ENCODE results near the gene NTF3.

NTF3 gene

DNA sequence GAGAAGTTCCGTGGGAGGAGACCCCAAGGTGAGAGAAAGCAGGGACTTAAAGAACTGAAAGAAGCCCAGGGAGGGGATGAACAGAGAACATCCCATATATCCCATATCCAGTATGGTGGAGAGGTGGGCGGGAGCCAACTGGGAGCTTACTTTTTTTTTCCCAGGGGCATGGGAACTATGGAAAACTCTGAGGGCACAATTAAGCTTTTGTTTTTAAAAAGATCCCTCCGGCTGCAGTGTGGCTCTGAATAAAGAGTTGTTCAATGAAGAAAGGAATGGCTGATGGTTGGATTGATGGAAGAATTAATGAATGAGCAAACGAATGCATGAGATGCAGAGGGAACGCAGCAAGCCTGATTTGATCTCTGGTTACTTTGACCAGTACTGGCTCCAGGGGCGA, 12.6 kb downstream of the NTF3 start:
- TF ChIP-seq CTCF (IDR thresholded peaks at IDR 0.05; ENCODE audit: low read depth, low read length) (no peak), EZH2phosphoT487 (IDR thresholded peaks at IDR 0.05; ENCODE audit: low read depth) (no peak)
- peaks cover 82% of the 10 kb centered on the region for H3K27me3 ChIP-seq (ENCODE audit: low read depth, low read length)
- H3K27ac ChIP-seq (ENCODE audit: low read length): no peak overlapping the region
- no peak overlapping the region for H3K4me2 ChIP-seq (ENCODE audit: low read length)
- H3K9me3 ChIP-seq (ENCODE audit: insufficient read depth, low read length): no peaks in the 10 kb centered on the region
- peaks cover 11% of the 10 kb centered on the region; the same call in 1 of the 2 replicates for H4K20me1 ChIP-seq (ENCODE audit: insufficient read depth, low read length)
- no peaks in the 10 kb centered on the region for H3K36me3 ChIP-seq (replicated peaks; ENCODE audit: low read depth, low read length)
- no peak overlapping the region for H3K4me3 ChIP-seq (ENCODE audit: low read length)
- no peaks in the 10 kb centered on the region for H3K79me2 ChIP-seq (ENCODE audit: low read length)
- H3K4me1 ChIP-seq (ENCODE audit: low read length): peaks cover 15% of the 10 kb centered on the region
- no peak overlapping the region for H3K9ac ChIP-seq (ENCODE audit: low read length)
- no peak overlapping the region for H2AFZ ChIP-seq (ENCODE audit: low read depth, low read length)

- Histone ChIP-seq H3K4me1 (ENCODE audit: low read length) (no peaks in the 10 kb centered on the region), H3K27me3 (ENCODE audit: low read depth, low read length) (peaks cover 77% of the 10 kb centered on the region), H3K27ac (ENCODE audit: low read length) (no peak overlapping the region), H3K36me3 (replicated peaks; ENCODE audit: low read depth, low read length) (no peaks in the 10 kb centered on the region), H3K9ac (ENCODE audit: low read length) (no peak overlapping the region), H3K9me3 (ENCODE audit: insufficient read depth, low read length) (no peaks in the 10 kb centered on the region), H4K20me1 (ENCODE audit: insufficient read depth, low read length) (no peaks in the 10 kb centered on the region; the same call in 1 of the 2 replicates), H3K79me2 (ENCODE audit: low read length) (no peaks in the 10 kb centered on the region), H3K4me2 (ENCODE audit: low read length) (no peak overlapping the region), H3K4me3 (ENCODE audit: low read length) (no peak overlapping the region), H2AFZ (ENCODE audit: low read depth, low read length) (no peak overlapping the region)
- TF ChIP-seq CTCF (IDR thresholded peaks at IDR 0.05; ENCODE audit: low read depth, low read length): no peak
- TF ChIP-seq EZH2phosphoT487 (IDR thresholded peaks at IDR 0.05; ENCODE audit: low read depth): no peak
Observed at GRCh38 chr12:5447320-5447719, 15.4 kb downstream of the NTF3 start.

GRCh38 chr12:5451251-5451650, 19.3 kb downstream of the NTF3 start:
- Histone ChIP-seq H2AFZ (ENCODE audit: low read depth, low read length) (no peak overlapping the region), H3K79me2 (ENCODE audit: low read length) (no peaks in the 10 kb centered on the region), H3K9ac (ENCODE audit: low read length) (no peak overlapping the region), H3K27me3 (ENCODE audit: low read depth, low read length) (peaks cover 52% of the 10 kb centered on the region), H3K4me2 (ENCODE audit: low read length) (no peak overlapping the region), H4K20me1 (ENCODE audit: insufficient read depth, low read length) (no peaks in the 10 kb centered on the region; the same call in 1 of the 2 replicates), H3K4me3 (ENCODE audit: low read length) (no peak overlapping the region), H3K36me3 (replicated peaks; ENCODE audit: low read depth, low read length) (no peaks in the 10 kb centered on the region), H3K27ac (ENCODE audit: low read length) (no peak overlapping the region), H3K9me3 (ENCODE audit: insufficient read depth, low read length) (no peaks in the 10 kb centered on the region), H3K4me1 (ENCODE audit: low read length) (no peaks in the 10 kb centered on the region)
- no peak for TF ChIP-seq EZH2phosphoT487 (IDR thresholded peaks at IDR 0.05; ENCODE audit: low read depth)
- TF ChIP-seq CTCF (IDR thresholded peaks at IDR 0.05; ENCODE audit: low read depth, low read length): no peak

DNA sequence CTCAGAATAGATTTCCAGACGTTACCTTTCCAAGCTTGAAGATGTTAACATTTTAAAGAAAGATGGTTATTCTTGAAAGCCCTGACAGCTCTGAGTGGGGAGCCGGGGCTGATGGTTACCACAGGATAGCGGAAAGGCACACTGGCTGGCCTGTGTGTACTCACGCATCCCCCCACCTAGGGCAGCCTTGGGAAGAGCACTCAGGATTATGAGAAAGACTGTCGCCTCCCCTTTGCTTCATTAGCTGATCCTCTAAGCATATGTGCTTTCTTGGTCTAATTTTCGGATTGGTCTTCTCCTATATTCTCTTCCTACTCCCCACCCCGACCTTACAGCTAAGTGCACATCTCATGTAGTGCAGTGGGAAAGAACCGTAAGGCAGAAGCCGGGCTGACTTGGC, 20.7 kb downstream of the NTF3 start:
- no peak overlapping the region for H3K9ac ChIP-seq (ENCODE audit: low read length)
- no peaks in the 10 kb centered on the region for H3K9me3 ChIP-seq (ENCODE audit: insufficient read depth, low read length)
- H4K20me1 ChIP-seq (ENCODE audit: insufficient read depth, low read length): no peaks in the 10 kb centered on the region
- TF ChIP-seq EZH2phosphoT487 (IDR thresholded peaks at IDR 0.05; ENCODE audit: low read depth) (no peak), CTCF (IDR thresholded peaks at IDR 0.05; ENCODE audit: low read depth, low read length) (no peak)
- no peaks in the 10 kb centered on the region for H3K79me2 ChIP-seq (ENCODE audit: low read length)
- no peak overlapping the region for H3K4me2 ChIP-seq (ENCODE audit: low read length)
- peaks cover 41% of the 10 kb centered on the region for H3K27me3 ChIP-seq (ENCODE audit: low read depth, low read length)
- no peaks in the 10 kb centered on the region for H3K4me1 ChIP-seq (ENCODE audit: low read length)
- no peak overlapping the region for H3K4me3 ChIP-seq (ENCODE audit: low read length)
- no peak overlapping the region for H2AFZ ChIP-seq (ENCODE audit: low read depth, low read length)
- no peak overlapping the region for H3K27ac ChIP-seq (ENCODE audit: low read length)
- H3K36me3 ChIP-seq (replicated peaks; ENCODE audit: low read depth, low read length): no peaks in the 10 kb centered on the region
